Measurements from ENCODE around the gene ZGRF1.
"Not testable (repeated sequence)": the region's sequence is repeated elsewhere in the genome, so short reads cannot be mapped to it uniquely, and the experiment has no call there.

Gene ZGRF1, protein sequence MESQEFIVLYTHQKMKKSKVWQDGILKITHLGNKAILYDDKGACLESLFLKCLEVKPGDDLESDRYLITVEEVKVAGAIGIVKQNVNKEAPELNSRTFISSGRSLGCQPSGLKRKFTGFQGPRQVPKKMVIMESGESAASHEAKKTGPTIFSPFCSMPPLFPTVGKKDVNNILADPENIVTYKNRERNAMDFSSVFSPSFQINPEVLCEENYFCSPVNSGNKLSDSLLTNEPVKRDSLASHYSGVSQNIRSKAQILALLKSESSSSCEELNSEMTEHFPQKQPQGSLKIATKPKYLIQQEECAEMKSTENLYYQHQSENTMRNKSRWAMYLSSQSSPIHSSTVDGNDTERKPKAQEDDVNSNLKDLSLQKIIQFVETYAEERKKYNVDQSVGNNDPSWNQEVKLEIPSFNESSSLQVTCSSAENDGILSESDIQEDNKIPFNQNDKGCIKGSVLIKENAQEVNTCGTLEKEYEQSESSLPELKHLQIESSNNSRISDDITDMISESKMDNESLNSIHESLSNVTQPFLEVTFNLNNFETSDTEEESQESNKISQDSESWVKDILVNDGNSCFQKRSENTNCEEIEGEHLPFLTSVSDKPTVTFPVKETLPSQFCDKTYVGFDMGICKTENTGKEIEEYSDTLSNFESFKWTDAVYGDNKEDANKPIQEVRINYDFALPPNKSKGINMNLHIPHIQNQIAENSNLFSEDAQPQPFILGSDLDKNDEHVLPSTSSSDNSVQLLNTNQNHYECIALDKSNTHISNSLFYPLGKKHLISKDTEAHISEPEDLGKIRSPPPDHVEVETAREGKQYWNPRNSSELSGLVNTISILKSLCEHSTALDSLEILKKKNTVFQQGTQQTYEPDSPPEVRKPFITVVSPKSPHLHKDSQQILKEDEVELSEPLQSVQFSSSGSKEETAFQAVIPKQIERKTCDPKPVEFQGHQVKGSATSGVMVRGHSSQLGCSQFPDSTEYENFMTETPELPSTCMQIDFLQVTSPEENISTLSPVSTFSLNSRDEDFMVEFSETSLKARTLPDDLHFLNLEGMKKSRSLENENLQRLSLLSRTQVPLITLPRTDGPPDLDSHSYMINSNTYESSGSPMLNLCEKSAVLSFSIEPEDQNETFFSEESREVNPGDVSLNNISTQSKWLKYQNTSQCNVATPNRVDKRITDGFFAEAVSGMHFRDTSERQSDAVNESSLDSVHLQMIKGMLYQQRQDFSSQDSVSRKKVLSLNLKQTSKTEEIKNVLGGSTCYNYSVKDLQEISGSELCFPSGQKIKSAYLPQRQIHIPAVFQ (N-terminal part only)

DNA sequence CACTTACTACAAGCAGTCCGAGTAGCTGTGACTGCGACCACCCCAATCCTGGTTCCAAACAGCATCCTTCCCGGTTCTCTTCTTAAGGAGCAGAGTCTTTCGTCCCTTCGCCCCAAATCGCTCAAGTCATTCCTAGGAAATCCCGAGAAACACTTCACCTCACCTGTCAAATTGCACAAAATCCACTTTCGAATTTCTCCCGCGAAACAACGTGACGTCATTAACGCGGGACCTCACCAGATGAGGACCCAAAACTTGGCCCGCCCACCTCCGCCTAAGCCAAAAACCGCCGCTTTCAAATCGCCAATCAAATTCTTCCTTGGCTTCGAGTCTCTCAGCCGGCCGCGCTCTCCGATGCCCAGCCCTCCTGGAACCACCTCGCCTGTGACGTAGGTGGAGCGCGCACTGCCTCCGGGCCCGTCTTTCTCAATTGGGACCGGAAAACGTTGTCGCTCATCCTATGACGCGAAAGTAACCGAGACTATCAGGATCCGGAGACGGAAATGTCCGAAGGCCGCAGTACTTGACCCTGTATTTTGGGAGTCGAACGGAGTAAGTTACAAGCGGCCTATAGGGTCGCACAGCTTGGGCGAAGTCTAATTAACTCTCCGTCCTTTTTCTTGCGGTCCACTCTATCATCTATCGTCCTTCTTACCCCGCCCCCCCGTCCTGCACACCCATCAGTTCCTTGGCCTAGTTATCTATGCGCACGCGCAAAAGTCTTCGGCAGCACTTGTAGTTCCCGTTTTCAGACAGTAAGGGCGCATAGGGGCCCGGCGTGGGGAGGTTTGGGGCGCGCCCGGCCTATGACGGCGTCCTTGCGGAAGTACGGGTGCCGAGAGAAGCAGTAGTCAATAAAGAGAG lies at the start of gene ZGRF1, which contains the start of gene LARP7:
Gene ZGRF1, minus strand, starts transcription at position 222 of the 864 bp plus-strand sequence. CDS start 3,733 bp downstream, outside the sequence.
Gene LARP7, plus strand, starts transcription at position 456 of the 864 bp plus-strand sequence. CDS start 7,527 bp downstream, outside the sequence.
- DNase-seq (ENCODE audit: low read depth): peak; percentile 89

DNA sequence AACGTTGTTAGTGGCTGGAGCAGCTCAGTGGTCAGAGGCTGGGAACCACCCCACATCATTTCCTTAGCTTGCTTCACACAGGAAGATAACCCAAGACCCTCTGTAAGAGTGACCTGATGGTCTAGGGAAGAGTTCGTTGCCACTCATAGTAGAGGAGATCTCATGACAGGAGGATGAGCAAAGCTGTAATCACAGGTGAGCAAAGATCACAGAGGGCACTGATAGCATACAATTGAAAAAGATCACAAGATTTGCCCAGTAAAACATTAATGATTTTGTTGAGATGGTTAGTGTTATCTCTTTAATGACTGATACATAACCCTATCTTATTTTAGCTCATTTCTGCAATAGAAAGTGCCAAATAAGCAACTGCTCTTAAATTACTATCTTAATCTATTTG lies 44.3 kb upstream of the ZGRF1 start:
- no peak for DNase-seq (ENCODE audit: low read depth)

DNA sequence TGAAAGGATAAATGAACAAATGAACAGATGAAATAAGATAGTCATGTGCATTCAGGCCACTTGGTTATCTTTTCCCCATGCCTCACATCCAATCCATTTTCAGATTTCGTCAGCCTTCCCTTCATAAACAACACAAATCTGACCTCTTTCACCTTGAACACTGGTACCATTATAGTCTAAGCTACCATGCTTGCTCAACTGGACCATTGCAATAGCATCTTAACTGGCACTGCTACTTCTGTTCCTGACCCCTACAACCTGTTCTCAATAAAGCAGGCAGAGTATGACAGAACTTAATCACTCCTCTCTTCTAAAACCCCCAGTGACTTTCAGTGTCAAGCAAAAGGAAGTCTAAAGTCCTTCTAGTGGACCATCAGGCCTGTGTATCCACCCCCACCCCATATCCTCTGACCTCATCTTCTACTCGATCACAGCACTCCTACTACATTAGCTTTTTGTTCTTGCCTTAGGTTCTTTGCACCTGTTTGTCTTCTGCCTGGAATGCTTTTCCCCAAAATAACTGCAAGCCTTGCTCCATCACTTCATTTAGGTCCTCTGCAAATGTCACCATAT lies 40.9 kb upstream of the ZGRF1 start:
- no peak for DNase-seq (ENCODE audit: low read depth)

DNA sequence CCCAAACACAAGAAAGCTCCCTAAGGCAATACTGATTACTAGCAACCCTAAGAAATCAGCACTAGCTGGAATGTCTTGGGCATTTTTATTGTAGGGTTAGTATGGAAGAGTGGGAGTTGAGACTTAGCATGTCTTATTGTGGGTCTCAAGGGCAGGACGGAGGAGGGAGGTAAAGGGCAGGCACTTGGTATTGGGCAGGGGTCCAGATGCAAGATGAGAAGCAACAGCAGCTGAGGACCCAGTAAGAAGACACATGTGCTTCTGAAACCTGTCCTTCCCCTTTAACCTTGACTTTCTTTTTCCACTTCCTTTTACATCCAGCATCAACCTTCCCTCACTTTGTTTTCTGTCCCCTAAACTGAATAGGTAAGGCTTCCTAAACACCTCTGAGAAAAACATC lies 37.7 kb upstream of the ZGRF1 start:
- no peak for DNase-seq (ENCODE audit: low read depth)

DNA sequence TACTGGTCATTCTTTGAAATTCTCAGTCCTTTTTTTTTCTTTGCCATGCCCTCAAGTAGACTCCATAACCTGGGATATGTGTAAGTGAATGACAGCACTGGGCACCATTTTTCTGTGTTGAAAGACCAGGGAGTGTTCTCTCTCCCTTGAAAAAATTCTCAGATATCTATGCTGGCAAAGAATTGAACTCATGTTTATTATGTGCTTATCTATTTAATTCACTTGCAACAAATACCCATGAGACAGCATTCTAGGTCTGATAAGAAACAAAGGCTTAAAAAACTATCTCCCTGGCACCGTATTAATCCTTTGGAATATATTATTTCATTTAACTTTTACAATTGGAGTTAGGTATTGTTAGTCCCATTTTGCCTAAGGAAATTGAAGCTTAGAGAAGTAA lies 37.0 kb upstream of the ZGRF1 start:
- DNase-seq (ENCODE audit: low read depth): no peak

DNA sequence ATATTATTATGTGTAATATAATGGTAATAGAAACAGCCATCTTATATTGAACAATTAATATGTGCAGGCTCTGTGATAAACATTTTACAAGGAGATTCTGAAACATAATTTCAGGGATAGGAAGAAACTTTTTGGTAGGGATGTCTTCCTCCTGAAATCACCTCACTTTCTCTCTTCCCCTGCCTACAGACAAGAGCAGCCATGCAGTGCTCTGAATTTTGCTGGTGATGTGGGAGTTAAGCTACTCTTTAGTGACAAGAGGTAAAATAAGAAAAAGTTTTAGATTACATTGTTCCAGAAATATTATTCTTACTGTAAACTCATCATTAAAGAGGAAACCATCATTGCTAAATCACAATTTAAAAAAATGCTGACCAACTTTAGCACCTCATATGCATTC lies 36.4 kb upstream of the ZGRF1 start:
- DNase-seq (ENCODE audit: low read depth): no peak

DNA sequence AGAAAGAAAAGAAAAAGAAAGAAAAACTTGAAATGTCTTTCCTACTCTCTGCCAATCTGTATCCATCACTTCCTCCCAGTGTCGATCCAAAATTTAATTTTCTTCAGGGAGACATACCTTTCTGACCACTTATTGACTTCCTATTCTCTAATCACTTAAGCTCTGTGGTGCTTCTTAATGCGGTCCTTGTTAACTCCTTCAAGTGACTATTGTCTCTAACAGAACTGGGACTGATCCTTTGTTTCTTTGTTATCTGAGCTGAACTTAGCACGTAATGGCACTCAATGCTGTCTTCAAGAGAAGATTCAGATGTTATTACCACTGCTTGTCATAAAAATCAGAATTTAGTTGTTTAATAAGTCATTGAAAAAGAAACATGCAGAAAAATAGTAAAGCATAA lies 31.4 kb upstream of the ZGRF1 start:
- no peak for DNase-seq (ENCODE audit: low read depth)

DNA sequence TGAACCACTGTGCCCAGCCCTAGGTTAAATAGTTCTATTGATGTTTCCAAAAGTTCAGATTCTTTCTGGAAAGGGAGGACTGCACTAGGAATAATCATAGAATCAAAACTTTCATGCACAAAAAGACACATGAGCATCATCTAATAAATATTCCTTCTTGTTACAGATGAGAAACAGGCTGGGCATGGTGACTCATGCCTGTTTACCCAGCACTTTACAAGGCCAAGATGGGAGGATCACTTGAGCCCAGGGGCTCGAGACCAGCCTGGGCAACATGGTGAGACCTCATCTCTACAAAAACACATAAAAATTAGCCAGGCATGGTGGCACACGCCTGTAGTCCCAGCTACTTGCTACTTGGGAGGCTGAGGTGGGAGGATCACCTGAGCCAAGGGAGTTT lies 27.9 kb upstream of the ZGRF1 start:
- DNase-seq (ENCODE audit: low read depth): no peak

DNA sequence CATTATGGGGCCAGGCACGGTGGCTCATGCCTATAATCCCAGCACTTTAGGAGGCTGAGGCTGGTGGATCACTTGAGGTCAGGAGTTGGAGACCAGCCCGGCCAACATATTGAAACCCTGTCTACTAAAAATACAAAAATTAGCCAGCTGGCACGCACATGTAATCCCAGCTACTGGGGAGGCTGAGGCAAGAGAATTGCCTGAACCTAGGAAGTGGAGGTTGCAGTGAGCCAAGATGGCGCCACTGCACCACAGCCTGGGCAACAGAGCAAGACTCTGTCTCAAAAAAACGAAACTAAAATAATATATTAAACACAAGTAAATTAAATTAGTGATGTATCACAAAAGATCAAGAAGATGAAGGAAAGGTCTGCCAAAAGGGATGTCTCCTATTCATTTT lies 19.4 kb upstream of the ZGRF1 start:
- not testable (repeated sequence) for DNase-seq (ENCODE audit: low read depth)

DNA sequence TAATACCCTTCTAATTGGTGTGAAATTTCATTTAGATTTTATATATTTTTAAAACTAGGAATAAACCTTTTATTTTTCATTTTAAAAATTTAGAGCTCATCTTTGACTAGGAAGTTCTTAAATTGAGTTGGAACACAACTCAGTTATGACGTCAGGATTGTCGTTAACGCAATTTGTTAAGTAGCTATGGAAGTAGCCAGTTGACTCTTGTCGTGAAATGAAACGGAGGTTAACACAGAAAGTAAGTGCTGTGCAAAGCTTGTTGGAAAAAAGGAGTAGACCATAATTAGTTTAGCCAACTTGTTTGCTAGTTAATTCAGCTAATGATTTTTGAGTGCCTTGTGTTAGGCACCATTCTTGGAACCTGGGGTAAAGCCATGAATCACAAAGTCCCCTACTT lies 18.6 kb upstream of the ZGRF1 start:
- no peak for DNase-seq (ENCODE audit: low read depth)

DNA sequence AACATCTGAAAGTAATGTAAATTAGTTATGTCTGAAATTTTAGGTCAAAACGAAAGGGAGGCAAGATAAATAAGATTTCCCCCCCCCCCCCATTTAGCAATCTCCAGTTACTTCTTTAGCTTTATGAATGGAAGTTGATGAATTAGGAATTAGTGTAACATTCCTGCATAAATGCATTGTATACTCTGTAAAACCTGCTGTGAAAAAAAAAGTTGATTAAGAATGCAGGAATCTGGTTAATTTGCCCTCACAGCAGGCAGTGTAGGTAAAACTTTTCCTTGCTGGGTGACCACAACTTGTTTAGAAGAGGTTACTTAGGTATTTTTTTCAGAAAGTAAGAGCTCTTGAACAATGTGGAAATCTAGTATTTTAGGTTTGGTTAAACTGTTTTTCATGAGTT lies 15.5 kb upstream of the ZGRF1 start:
- DNase-seq (ENCODE audit: low read depth): no peak

DNA sequence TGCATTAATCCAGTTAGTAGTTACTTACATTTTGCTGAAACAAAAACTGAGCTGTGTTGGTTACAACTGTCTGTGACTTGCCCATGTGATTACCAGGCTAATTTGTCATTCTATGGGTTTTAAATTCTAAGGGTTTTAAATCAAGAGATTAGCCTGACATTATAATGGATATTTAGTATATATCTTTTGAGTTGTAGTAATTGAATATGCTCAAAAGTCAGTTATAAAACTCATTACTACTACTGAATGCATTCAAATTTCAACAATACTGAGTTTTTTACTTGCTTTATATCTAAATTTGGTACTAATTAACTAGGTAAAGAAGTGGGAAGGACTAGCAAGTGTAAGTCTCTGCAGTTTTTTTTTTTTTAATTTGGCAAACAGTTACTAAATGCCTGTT lies 14.9 kb upstream of the ZGRF1 start:
- DNase-seq (ENCODE audit: low read depth): no peak

DNA sequence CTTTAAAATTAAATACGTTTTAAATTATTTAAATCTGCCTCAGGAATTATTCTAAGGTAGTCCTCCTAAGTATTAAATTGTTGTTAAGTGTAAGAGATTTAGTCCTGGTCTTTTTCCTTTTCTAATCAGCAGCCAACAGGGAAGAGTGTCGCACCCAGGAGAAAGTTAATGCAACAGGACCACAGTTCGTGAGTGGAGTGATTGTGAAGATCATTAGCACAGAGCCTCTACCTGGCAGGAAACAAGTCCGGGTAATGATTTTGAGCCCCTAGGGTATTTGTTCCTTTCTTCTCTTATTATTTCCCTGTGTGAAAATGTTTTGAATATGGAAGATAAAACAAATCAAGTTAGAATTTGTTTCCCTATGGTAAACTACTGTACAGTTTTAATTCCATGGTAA lies 13.6 kb upstream of the ZGRF1 start:
- DNase-seq (ENCODE audit: low read depth): no peak

DNA sequence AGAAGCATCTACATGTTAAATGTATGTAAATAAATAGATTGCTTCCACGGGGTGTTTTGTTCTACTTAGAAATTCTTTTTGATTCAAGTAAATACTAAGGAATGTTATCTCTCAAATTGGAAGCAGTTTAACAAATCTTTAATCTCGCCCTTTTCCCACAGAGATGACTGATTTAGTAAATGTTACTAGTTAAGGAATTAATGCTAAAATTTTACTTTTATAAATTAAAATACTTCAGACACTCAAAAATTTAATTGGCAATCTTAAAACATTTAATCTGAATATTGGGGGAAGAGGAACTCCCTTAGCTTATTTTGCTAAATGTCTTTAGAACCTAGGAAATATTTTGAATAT lies 12.3 kb upstream of the ZGRF1 start:
- no peak for DNase-seq (ENCODE audit: low read depth)

DNA sequence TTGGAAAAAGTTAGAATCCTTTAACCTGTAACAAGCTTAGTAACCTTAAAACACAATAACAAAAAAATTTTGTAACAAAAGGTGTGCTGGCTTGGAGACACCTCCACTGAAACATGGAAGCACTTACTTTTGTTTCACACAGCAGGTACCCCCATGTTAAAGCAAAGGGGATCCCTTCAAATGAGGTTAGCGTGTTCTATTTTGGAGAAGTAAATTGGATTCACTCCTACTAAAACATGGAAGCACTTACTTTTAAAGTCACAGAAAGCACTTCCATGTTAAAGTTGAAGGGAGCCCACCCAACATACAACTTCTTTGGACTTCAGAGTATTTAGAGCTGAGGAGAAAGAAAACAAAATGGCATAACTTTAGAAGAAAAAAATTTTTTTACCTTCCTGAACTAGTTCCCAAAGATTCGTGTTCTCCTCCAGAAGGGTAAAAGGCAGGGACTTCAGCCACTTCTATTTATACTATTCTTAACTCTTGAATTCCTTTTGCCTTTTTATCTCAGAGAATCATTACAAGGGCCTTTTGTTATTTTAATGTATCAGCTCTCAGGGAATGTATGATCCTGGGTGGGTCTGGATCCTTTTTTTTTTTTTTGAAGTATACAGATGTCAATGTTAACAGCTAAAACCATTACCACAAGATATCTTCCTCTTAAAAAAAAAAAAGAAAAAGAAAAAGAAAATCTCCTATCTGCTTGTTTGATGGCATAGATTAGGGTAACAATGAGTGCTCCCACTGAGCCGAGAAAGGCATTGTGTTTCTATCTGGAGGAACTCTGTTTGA lies 11.8 kb upstream of the ZGRF1 start:
- DNase-seq (ENCODE audit: low read depth): no peak

DNA sequence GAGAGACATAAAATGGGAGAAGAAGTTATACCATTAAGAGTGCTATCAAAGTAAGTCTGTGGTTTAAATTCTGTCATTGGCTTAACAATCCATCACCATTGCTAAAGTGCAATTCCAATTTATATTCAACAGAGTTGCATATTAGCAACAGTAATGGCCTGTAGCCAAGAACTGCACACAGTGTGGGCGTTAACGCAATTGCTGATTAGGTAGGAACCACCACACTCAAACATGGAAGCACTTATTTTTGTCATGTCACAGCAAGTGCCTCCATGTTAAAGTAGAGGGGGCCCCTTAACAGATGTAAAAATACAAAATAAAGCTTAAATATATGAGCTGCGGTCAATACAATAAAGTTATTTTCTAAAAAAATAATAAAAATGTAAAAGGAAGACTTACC lies 11.1 kb upstream of the ZGRF1 start:
- DNase-seq (ENCODE audit: low read depth): no peak

DNA sequence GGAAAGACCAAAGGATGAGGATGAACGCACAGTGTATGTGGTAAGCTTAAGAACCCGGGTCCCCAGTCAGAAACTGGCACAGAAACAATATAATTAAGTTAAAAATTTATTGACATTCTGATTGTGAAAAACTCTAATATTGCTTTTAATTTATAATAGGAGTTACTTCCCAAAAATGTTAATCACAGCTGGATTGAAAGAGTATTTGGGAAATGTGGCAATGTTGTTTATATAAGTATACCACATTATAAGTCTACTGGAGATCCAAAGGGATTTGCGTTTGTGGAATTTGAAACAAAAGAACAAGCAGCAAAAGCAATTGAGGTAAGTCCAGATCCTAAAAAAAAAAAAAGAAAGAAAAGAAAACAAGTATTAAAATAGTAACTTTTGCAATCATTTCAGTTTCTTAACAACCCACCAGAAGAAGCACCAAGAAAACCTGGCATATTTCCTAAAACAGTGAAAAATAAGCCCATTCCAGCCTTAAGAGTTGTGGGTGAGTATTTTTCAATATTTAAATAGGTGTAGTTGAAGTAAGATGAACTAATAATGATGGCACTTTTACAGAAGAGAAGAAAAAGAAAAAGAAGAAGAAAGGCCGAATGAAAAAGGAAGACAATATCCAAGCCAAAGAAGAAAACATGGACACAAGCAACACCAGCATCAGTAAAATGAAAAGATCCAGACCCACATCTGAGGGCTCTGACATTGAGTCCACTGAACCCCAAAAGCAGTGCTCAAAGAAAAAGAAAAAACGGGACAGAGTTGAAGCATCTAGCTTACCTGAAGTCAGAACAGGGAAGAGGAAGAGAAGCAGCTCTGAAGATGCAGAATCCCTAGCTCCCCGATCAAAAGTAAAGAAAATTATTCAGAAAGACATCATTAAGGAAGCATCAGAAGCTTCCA lies 10.2 kb upstream of the ZGRF1 start:
- DNase-seq (ENCODE audit: low read depth): no peak

DNA sequence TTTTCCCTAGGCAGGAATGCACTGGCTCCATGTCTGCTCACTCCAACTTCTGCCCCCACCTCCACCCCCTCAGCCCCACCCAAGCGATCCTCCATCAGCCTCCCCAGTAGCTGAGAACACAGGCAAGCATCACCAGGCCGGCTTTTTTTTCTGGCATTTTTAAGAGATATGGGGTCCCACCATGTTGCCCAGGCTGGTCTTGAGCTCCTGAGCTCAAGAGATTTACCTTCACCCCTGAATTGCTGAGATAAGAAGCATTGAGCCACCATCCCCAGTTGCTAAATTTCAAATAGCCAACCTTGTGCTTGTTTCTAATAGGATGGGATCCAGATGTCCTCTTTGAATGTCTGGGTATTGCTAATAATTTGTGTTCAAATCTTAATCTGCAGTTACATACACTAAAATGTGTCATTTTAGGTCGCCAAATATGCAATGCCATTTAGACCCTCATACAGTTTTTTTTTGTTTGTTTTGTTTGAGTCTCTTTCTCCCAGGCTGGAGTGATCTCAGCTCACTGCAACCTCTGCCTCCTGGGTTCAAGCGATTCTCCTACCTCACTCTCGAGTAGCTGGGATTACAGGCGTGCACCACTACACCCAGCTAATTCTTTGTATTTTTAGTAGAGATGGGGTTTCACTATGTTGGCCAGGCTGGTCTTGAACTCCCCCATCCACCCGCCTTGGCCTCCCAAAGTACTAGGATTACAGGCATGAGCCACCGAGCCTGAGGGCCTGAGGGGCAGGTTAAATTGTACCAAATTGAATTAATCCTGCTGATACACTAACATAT lies 9.0 kb upstream of the ZGRF1 start:
- DNase-seq (ENCODE audit: low read depth): no peak

Data from stimulated activated CD8-positive, alpha-beta memory T cell treated with anti-CD3 and anti-CD28 coated beads, Interleukin-15, amount 100 ng/mL, for 24 hours (primary cell).